ENCODE results near the gene ARFGEF2.
"Not testable (repeated sequence)": the region's sequence is repeated elsewhere in the genome, so short reads cannot be mapped to it uniquely, and the experiment has no call there.

ARFGEF2 gene

DNA sequence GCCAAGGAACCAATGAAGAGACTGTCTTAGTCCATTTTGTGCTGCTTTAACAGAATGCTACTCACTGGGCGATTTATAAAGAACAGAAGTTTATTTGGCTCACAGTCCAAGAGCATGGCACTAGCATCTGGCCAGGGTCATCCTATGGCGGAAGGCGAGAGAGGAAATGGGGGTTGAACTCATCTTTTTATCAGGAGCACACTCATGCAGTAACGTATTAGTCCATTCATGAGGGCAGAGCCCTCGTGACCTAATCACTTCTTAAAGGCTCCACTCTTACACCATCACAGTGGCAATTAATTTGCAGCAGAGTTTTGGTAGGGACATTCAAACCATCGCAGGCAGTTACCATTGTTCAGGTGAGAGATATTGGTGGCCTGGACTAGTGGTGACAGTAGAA lies 8.5 kb downstream of the ARFGEF2 start:
- no peak for DNase-seq (ENCODE audit: low spot score)

DNA sequence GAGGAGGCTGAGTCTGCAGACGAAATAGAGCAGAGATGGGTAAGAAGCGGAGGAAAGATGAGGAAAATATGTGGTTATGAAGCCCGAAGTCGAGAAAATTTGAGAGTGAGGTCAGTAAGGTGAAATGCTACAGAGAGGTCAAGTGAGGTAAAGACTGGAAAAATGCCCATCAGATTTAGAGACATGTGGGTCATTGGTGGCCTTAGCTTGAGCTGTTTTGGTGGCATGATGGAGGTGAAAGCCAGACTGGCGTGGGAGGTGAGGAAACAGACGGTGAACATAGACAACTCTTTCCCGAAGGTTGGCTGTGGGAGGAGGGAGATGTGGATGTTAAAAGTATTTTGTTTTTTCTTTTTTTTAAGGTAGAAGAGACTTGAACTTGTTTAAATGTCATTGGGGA lies 9.4 kb downstream of the ARFGEF2 start:
- DNase-seq (ENCODE audit: low spot score): no peak

DNA sequence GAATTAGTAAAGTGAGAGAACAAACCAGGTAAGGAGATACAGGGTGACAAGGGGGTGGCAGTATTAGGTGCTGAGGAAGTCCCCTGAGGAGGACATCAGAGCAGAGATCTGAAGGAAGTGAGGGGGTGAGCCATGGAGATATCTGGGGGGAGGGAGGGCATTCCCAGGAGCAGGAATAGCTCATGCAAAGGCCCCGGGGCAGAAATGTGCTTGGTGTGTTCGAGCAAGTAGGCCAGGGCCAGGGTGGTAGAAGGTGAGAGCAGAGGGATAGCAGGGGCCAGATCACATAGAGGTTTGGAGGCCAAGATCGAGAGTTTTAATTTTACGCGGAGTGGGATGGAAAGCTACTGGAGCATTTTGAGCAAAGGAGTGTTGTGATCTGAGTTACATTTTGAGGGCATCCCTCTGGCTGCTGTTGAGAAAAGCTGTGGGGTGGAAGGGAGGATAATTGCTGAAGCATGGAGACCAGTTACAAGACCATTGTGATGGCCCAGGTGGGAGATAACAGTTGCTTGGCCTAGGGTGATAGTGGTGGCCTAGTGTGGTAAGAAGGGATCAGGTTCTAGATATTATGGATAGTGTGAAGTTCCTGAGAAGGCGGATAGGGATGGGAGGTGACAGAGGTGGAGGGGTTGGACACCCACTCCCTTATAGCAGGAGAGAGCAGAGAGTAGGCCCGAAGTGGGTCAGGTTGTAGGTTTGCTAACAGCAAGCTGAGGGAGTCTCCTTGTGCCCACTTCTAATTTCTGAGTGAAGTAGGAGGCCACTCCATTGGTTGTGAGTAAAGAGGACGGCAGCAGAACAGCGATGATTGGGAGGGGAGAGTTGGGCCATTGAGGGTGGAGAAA lies 10.2 kb downstream of the ARFGEF2 start:
- no peak for DNase-seq (ENCODE audit: low spot score)

DNA sequence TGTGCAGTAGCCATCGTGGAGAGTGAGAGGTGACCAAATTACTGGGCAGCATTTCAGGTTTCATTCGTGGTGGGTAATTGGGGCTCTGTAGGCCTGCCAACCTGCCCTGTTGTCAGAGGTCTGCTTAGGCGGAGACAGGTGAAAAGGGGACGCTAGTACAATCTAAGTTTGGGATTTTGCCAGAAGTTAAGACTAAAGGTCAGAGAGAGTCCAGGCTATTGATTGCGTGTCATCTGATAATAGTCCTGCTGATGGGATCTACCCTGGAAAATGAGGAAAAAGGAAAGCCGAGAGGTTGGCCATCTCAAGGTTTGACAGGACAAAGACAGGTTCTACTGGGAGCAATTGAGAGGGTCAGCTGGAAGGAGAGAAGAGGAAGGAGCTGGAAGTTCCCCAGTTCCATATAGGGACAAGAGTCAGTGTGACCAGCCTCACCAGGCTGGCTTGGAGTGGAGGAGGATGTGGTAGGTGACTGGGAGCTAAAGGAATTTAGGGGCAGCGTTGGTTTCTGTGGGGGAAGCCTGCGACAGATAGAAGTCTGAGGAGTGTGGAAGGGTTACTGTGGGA lies 10.9 kb downstream of the ARFGEF2 start:
- DNase-seq (ENCODE audit: low spot score): peak; percentile 49

DNA sequence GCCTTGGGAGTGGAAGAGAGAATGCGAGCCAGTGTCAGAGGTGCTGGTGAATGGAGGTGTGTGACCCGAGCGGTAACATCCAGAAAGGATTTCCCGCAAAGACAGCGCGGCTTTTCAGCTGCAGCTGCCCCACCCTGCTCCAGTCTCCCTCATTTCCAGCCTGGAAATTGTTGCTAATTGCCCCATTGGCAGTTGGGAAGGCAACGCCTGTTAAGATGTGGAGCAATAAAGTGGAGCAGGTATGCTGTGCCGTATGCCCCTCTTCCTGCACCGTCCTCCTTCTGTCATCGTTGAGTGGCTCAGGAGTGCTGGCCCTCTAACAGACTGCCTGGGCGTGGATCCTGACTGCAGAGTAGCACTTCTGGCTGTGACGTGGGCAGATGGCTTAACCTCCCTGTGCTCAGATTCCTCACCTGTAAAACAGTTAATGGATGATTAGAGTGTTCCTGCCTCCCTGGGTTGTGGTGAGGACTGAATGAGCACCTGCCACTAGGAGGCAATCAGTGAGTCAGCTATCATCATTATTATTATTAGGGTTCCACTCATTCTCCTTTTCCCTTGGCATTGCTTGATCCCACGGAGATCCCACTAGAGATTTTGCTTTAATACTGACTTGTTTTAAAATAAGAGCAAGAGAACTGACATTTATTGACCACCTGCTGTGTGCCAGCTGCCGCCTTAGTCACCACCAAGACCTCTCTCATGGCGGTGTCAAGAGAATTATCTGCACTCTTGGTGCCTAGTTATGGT lies 11.7 kb downstream of the ARFGEF2 start:
- DNase-seq (ENCODE audit: low spot score): no peak

DNA sequence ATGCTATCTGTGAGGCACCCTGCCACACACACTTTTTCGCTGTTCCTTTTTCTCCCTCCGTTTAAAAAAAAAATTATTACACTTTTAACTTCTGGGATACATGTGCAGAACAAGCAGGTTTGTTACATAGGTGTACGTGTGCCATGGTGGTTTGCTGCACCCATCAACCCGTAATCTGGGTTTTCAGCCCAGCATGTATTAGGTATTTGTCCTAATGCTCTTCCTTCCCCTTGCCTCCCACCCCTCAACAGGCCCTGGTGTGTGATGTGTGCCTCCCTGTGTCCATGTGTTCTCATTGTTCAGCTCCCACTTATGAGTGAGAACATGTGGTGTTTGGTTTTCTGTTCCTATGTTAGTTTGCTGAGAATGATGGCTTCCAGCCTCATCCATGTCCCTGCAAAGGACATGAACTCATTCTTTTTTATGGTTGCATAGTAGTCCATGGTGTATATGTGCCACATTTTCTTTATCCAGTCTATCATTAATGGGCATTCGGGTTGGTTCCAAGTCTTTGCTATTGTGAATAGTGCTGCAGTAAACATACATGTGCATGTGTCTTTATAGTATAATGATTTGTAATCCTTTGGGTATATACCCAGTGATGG lies 12.9 kb downstream of the ARFGEF2 start:
- not testable (repeated sequence) for DNase-seq (ENCODE audit: low spot score)

DNA sequence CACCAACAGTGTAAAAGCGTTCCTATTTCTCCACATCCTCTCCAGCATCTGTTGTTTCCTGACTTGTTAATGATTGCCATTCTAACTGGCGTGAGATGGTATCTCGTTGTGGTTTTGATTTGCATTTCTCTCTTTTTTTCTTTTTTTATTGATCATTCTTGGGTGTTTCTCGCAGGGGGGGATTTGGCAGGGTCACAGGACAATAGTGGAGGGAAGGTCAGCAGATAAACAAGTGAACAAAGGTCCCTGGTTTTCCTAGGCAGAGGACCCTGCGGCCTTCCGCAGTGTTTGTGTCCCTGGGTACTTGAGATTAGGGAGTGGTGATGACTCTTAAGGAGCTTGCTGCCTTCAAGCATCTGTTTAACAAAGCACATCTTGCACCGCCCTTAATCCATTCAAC lies 13.5 kb downstream of the ARFGEF2 start:
- DNase-seq (ENCODE audit: low spot score): not testable (repeated sequence)

DNA sequence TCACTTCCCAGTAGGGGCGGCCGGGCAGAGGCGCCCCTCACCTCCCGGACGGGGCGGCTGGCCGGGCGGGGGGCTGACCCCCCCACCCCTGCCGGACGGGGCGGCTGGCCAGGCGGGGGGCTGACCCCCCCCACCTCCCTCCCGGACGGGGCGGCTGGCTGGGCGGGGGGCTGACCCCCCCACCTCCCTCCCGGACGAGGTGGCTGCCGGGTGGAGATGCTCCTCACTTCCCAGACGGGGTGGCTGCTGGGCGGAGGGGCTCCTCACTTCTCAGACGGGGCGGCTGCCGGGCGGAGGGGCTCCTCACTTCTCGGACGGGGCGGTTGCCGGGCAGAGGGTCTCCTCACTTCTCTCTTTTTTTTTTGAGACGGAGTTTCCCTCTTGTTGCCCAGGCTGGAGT lies 14.7 kb downstream of the ARFGEF2 start:
- DNase-seq (ENCODE audit: low spot score): not testable (repeated sequence)

DNA sequence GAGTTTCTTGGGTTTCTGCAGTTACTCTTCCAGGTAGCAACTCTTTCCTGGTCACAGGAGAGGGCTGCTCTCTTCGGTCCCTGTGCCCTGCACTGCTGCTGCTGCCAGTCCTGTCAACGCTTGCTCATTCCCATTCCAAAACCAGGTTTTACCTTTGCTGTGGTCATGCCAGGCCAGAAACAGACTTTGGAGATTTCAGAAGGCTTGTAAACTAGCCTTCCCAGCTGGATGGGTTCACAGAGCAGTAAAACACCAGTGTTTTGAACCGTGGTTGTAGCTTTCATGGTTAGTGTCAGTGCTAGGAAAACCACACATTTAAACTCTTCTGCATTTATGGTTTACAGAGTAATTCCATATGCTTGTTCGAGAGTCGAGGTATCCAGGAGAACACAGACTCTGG lies 16.2 kb downstream of the ARFGEF2 start:
- DNase-seq (ENCODE audit: low spot score): no peak

DNA sequence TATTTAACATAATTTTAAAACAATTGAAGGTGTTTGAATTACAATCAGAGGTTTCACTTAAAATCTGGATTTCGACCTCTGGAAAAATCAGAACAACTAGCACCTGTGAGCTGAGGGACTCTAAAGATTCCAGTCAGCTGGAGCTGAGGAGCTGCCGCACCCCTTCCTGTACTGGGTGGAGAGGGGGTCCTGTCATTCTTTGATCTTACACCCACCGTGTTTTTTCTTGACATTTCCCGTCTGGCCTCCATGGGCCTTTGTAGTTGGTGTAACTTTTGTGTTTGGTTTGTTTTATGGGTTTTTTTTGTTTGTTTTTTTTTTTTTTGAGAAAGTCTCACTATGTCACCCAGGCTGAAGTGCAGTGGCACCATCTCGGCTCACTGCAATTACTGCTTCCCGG lies 17.2 kb downstream of the ARFGEF2 start:
- no peak for DNase-seq (ENCODE audit: low spot score)

DNA sequence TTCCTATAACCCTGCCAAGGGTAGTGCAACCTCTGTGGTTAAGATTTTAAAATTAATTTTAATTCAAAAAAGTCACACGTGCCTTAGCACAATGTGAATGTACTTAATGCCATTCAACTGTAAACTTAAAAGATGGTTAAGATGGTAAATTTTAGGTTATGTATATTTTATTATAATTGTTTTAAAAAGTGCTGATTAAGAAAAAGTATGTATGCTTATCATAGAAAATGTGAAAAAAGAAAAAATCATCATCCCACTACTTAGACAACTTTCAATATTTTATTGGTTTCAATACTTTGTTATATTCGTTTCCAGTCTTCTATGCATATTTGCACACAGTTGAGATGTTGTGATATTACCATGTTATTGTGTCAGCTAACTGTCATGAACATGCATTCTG lies 18.7 kb downstream of the ARFGEF2 start:
- no peak for DNase-seq (ENCODE audit: low spot score)

DNA sequence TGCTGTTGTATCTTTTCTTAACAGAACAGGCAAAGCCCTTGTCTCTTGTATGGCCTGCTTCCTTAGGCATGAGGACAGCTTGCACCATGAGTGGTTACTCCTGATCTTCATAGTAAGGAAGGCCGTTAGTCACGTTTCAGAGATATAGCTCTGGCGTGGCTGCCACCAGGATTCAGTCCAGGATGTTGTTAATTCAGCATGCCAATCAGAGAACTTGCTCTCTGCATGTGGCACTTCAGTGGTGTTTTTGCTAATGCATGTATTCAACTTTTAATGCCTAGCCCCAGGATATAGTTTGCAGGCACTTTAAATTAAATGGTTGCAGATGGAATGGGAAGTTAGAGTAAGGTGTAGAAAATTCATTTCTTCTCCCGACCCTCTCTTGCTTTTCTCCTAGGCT lies 20.0 kb downstream of the ARFGEF2 start:
- DNase-seq (ENCODE audit: low spot score): no peak

DNA sequence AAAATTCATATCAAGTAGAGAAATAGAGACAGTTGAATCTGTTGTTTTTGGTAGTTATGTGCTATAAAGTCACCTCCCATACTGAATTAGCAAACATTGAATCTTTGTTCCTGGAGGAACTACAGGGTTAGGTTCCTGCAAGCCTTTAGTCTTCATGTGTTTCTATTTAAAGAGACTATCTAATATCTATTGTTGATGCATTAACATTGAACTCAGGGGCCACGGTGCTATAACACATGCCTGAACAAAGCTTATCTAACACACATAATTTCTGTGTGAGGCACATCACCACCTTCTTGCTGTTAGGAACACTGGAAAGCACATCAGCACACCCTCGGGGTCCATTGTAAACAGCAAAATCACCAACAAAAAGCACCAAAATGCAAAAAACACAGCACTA lies 21.2 kb downstream of the ARFGEF2 start:
- no peak for DNase-seq (ENCODE audit: low spot score)

DNA sequence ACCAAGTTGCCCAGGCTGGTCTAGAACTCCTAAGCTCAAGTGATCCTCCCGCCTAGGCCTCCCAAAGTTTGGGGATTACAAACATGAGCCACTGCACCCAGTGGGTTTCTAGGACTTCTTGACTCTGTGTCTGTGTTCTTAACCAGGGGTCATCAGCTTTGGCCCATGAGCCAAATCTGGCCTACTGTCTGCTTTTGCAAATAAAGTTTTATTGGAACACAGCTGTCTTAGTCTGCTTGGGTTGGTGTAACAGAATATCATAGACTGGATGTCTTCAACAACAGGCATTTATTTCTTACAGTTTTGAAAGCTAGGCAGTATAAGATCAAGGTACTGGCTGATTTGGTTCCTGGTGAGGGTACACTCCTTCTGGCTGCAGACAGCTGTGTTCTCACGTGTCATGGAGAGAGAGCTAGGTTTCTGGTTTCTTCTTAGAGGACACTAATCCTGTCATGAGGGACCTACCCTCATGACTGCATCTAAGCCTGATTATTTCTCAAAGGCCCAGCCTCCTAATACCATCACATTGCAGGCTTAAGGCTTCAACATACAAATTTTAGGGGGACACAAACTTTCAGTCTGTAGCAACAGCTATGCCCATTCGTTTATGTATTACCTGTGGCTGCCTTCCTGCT lies 23.3 kb downstream of the ARFGEF2 start:
- no peak for DNase-seq (ENCODE audit: low spot score)

DNA sequence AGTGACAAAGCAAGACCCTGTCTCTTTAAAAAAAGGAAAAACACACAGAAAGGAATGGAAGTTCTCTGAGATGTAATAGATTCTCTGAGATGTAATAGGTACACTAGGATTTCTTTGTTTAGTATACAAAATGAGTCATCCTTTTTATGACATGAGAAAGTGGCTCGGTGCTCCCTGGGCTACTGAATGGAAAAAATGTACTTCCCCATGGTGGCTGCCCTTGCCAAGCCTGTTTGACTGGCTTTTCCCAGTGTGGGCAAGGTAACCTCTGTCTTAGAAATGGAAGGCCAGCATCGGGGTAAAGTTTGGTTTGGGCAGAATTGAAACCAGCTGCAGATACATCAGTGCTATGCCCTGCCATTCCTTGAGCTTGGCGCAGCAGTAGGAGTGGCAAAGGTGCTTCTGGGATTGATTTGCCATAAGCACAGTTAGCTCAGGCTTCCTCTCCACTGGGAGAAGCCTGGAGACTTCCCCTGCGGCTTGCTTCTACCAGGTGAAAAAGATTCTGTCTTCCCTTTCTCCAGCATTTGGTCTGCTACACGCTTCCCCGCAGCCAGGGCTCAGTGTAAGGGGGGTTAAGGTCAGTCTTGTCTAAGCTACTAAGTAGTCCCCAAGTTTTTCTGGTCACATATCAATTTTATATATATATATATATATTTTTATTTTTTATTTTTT lies 24.5 kb downstream of the ARFGEF2 start:
- peak; percentile 40 for DNase-seq (ENCODE audit: low spot score)

DNA sequence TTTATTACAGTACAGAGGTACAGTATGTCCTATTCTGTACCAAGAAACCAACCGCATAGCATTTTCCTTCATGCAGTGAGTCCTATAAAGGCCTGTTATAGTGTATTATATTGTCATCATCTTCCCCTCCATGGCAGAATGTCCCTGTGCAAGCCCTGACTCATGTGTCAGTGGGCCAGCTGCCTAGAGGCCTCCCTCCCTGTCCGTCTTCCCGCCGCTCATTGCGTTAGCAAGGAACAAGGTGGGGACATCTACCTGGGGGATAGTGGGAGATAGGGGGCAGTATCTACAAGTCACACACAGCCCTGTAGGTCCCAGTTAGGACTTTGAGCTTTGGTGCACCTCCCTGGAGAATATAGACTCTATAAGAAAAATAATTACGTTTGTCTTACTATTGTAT lies 27.1 kb downstream of the ARFGEF2 start:
- no peak for DNase-seq (ENCODE audit: low spot score)

DNA sequence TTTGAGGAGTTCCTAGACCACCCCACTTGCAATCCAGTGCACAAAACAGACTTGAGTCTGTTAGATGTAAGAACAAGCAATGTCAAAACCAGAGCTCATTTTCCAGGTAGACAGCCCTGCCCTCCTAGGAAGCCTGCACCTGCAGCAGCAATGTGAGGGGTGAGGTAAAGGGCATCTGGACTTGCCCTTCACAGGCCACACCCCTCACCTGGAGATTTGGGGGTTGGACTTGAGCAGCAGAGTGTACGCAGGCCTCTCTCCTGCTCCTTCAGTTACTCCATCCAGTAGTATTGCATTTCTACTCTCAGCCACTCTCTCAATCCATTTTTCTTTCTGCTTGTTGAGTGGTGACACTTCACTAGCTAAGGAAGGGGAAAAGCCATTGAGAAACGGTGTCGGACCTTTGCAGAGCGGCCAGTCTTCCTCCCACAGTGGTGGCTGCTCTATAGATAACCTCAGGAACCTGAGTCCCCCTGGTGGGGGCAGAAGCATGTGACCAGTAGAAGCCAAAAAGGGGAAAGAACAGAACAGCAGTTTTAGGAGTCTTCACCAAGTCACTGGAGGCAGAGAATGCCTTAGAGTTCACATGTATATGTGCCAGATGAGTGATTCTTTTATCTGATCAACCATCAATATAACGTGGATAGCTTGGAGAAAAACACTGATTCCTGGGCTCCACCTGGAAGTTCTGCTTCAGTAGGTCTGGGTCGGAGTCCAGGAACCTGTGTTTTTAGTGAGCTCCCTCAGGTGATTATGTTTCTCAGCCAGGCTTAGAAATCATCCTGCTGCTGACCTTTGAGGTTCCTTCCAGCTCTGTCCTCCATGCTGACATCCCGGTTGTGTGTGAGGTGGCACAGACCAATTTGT lies 28.0 kb downstream of the ARFGEF2 start:
- DNase-seq (ENCODE audit: low spot score): no peak

DNA sequence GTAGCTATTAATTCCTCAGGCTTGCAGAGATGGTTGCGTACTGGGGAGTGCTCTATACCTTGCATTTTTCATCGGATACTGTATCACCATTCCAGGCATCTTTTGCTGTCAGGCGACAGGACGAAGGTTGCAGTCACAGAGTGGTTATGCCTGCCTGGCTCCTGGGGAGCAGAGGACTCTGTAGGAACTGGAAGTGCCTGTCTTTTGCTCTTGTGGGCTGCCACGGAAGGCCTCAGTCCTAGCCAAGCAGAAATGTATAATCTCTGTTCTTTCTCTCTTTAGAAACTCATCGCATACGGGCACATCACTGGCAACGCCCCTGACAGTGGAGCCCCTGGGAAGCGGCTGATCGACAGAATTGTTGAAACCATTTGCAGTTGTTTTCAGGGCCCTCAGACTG lies 29.5 kb downstream of the ARFGEF2 start:
- no peak for DNase-seq (ENCODE audit: low spot score)

DNA sequence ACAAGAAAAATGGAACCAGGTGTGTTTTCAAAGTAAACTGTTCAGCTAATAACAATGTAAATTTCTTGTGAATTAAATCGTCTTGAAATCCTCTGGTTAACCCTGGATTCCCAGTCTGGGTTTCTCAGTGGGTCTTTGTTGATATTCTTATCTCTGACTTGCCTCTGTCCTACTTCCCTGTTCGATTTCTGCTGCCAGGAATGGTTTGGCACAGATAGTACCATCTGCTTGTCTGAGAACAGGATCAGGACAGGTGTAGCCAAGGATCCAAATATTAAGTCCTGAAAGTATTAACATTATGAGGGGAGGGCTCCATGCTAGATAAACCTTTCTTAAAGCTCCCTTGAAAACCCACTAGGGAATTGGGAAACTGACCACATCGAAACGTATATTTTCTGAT lies 30.1 kb downstream of the ARFGEF2 start:
- no peak for DNase-seq (ENCODE audit: low spot score)

DNA sequence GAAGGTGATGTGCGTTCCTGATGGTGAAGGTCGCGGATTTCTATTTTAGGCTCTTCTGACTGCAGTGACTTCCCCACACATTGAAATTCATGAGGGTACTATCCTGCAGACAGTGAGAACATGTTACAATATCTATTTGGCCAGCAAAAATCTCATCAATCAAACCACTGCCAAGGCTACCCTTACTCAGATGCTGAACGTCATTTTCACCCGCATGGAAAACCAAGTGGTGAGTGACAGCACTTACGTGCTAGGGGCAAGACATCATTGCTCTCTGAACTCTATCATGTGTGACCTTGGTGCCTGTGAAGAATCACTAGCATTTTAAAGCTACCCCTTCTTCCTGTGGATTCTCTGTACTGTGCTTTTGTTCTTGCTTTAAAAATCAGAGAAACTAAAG lies 31.1 kb downstream of the ARFGEF2 start:
- DNase-seq (ENCODE audit: low spot score): no peak

DNA sequence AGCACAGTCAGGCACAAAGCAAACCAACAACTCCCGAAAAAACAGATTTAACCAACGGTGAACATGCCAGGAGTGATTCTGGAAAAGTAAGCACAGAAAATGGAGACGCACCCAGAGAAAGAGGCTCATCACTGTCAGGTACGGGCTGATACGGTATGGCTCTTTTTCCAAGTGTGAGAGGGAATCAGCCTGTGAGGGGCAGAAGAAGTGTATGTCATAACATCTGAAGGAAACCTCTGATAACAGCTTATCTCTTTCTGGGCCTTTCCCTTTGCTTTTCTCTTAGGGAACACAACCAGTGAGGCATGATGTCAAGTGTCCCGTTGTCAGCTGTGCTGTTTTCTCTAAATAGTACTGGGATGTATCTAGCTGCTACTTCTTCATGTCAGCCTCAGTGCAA lies 32.1 kb downstream of the ARFGEF2 start:
- DNase-seq (ENCODE audit: low spot score): no peak
